GM12878 (cell line): ENCODE measurements around the gene SLC7A10.

Experiments used
- ATF2 ChIP-seq: IDR thresholded peaks from 2 replicates; pipeline ENCODE4 v1.6.1; 2012; ENCODE audit warnings: low read length, inconsistent platforms
- ETV6 ChIP-seq, 2 experiments: fragments of 450-650 bp in 1 of 2; IDR thresholded peaks in 1 of 2; conservative IDR thresholded peaks in 1 of 2; 2 replicates each; pipeline ENCODE4 v1.6.1; 2014; ENCODE audit warnings: antibody characterized with exemption in 1 of 2, borderline replicate concordance in 1 of 2, low read depth in 1 of 2, mild to moderate bottlenecking in 1 of 2, moderate library complexity in 1 of 2
- JUNB ChIP-seq: IDR thresholded peaks from 2 replicates; pipeline ENCODE4 v1.6.1; 2016; ENCODE audit warnings: antibody characterized with exemption, mild to moderate bottlenecking
- MYC ChIP-seq: IDR thresholded peaks from 2 replicates; pipeline ENCODE4 v1.6.1; 2011; ENCODE audit warnings: mild to moderate bottlenecking, low read length, moderate library complexity, inconsistent platforms; ENCODE audit not compliant: insufficient read depth, insufficient replicate concordance, insufficient read length, severe bottlenecking
- NFIC ChIP-seq: IDR thresholded peaks from 2 replicates; pipeline ENCODE4 v1.6.1; 2012; ENCODE audit warnings: low read depth, mild to moderate bottlenecking, inconsistent platforms, low read length, moderate library complexity
- PAX5 ChIP-seq: IDR thresholded peaks from 2 replicates; pipeline ENCODE4 v1.6.1; 2011; ENCODE audit warnings: low read depth, low read length, borderline replicate concordance
- SMC3 ChIP-seq: IDR thresholded peaks from 2 replicates; pipeline ENCODE4 v1.6.1; 2011; ENCODE audit warnings: low read length, improper control_type of control experiment, borderline replicate concordance
- SPI1 ChIP-seq: IDR thresholded peaks from 2 replicates; pipeline ENCODE4 v1.6.1; 2011; ENCODE audit warnings: low read depth, mild to moderate bottlenecking, low read length, moderate library complexity, borderline replicate concordance; ENCODE audit not compliant: insufficient read depth
- USF1 ChIP-seq: IDR thresholded peaks from 2 replicates; pipeline ENCODE4 v1.6.1; 2011; ENCODE audit warnings: borderline replicate concordance, low read depth, mild to moderate bottlenecking, moderate library complexity, mixed read lengths, low read length; ENCODE audit not compliant: insufficient read depth; ENCODE audit errors: extremely low read length
- ZNF274 ChIP-seq: IDR thresholded peaks from one replicate; pipeline ENCODE4 v1.8.0; 2011; ENCODE audit not compliant: insufficient read length, insufficient read depth
- TF ChIP-seq, protein P1 (sequence below), 3 experiments: IDR thresholded peaks in 2 of 3; conservative IDR thresholded peaks in 1 of 3; 2 replicates each; pipeline ENCODE4 v1.5.1; 2011; ENCODE audit warnings: low read depth in 3 of 3, low read length in 3 of 3, mild to moderate bottlenecking in 3 of 3, control low read depth in 2 of 3, moderate library complexity in 2 of 3, inconsistent platforms in 1 of 3, mixed read lengths in 1 of 3; ENCODE audit not compliant: control insufficient read depth in 2 of 3, insufficient read depth in 1 of 3; ENCODE audit errors: extremely low read depth in 1 of 3
- TF ChIP-seq, protein P2 (sequence below): fragments of 450-650 bp; conservative IDR thresholded peaks from 2 replicates; pipeline ENCODE4 v1.6.1; 2017; ENCODE audit warnings: mild to moderate bottlenecking, moderate library complexity

- TF ChIP-seq, protein P1, sequence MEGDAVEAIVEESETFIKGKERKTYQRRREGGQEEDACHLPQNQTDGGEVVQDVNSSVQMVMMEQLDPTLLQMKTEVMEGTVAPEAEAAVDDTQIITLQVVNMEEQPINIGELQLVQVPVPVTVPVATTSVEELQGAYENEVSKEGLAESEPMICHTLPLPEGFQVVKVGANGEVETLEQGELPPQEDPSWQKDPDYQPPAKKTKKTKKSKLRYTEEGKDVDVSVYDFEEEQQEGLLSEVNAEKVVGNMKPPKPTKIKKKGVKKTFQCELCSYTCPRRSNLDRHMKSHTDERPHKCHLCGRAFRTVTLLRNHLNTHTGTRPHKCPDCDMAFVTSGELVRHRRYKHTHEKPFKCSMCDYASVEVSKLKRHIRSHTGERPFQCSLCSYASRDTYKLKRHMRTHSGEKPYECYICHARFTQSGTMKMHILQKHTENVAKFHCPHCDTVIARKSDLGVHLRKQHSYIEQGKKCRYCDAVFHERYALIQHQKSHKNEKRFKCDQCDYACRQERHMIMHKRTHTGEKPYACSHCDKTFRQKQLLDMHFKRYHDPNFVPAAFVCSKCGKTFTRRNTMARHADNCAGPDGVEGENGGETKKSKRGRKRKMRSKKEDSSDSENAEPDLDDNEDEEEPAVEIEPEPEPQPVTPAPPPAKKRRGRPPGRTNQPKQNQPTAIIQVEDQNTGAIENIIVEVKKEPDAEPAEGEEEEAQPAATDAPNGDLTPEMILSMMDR (IDR thresholded peaks at IDR 0.05 in 2 of 3, conservative IDR thresholded peaks at IDR 0.05 in 1 of 3; ENCODE audit: control insufficient read depth in 2 of 3, extremely low read depth in 1 of 3, insufficient read depth in 1 of 3, low read depth in 3 of 3, low read length in 3 of 3) = no peak
- TF ChIP-seq ZNF274 = no peak
- TF ChIP-seq MYC = no peak
- TF ChIP-seq USF1 = no peak
- TF ChIP-seq, protein P2, sequence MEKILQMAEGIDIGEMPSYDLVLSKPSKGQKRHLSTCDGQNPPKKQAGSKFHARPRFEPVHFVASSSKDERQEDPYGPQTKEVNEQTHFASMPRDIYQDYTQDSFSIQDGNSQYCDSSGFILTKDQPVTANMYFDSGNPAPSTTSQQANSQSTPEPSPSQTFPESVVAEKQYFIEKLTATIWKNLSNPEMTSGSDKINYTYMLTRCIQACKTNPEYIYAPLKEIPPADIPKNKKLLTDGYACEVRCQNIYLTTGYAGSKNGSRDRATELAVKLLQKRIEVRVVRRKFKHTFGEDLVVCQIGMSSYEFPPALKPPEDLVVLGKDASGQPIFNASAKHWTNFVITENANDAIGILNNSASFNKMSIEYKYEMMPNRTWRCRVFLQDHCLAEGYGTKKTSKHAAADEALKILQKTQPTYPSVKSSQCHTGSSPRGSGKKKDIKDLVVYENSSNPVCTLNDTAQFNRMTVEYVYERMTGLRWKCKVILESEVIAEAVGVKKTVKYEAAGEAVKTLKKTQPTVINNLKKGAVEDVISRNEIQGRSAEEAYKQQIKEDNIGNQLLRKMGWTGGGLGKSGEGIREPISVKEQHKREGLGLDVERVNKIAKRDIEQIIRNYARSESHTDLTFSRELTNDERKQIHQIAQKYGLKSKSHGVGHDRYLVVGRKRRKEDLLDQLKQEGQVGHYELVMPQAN = no peak
- no peak for TF ChIP-seq ETV6 (conservative IDR thresholded peaks at IDR 0.05 in 1 of 2, IDR thresholded peaks at IDR 0.05 in 1 of 2; ENCODE audit: borderline replicate concordance in 1 of 2, low read depth in 1 of 2)
- no peak for TF ChIP-seq SPI1
- no peak for TF ChIP-seq PAX5
- no peak for TF ChIP-seq NFIC
- no peak for TF ChIP-seq JUNB
- no peak for TF ChIP-seq ATF2
- no peak for TF ChIP-seq SMC3
Measured at GRCh38 chr19:33171916-33172359, 53.7 kb downstream of the SLC7A10 start.
